CD4-positive, alpha-beta T cell treated with Interferon gamma for 1 hour (primary cell): Measurements from ENCODE around the gene FAM168A.
"Not testable (repeated sequence)": the region's sequence is repeated elsewhere in the genome, so short reads cannot be mapped to it uniquely, and the experiment has no call there.

ENCODE experiments used
- DNase-seq: peaks from one replicate; pipeline ENCODE4 v3.0.0-alpha.2; 2020

The FAM168A gene

GRCh38 chr11:73513707-73514106, 84.2 kb downstream of the FAM168A start:
- DNase-seq, result no peak

GRCh38 chr11:73510877-73511276, 87.0 kb downstream of the FAM168A start:
- DNase-seq, result no peak

- DNase-seq, result no peak
These were observed 87.8 kb downstream of the FAM168A start for GRCh38 chr11:73510106-73510505.

- no peak for DNase-seq
These were observed 88.7 kb downstream of the FAM168A start for GRCh38 chr11:73509188-73509587.

- no peak for DNase-seq
These were observed 89.4 kb downstream of the FAM168A start for GRCh38 chr11:73508243-73509176.

GRCh38 chr11:73507086-73507485, 90.8 kb downstream of the FAM168A start:
- no peak for DNase-seq

- no peak for DNase-seq
These were observed 91.9 kb downstream of the FAM168A start for GRCh38 chr11:73506038-73506437.

- no peak for DNase-seq
These were observed 99.6 kb downstream of the FAM168A start for GRCh38 chr11:73498343-73498742.

GRCh38 chr11:73496134-73496533, 101.8 kb downstream of the FAM168A start:
- no peak for DNase-seq

GRCh38 chr11:73495731-73496130, 102.2 kb downstream of the FAM168A start:
- DNase-seq, result no peak

GRCh38 chr11:73493956-73494598, 103.8 kb downstream of the FAM168A start:
- DNase-seq, result no peak

- DNase-seq, result no peak
These were observed 116.3 kb downstream of the FAM168A start for GRCh38 chr11:73481626-73482025.

GRCh38 chr11:73480677-73481076, 117.2 kb downstream of the FAM168A start:
- DNase-seq, result no peak

GRCh38 chr11:73478737-73479347, 119.1 kb downstream of the FAM168A start:
- no peak for DNase-seq

- DNase-seq, result no peak
These were observed 120.4 kb downstream of the FAM168A start for GRCh38 chr11:73477518-73477917.

- DNase-seq, result no peak
These were observed 122.3 kb downstream of the FAM168A start for GRCh38 chr11:73475549-73476095.

GRCh38 chr11:73473252-73473651, 124.7 kb downstream of the FAM168A start:
- DNase-seq, result no peak

GRCh38 chr11:73470036-73470612, 127.8 kb downstream of the FAM168A start:
- DNase-seq, result not testable (repeated sequence)

- no peak for DNase-seq
These were observed 128.5 kb downstream of the FAM168A start for GRCh38 chr11:73469401-73469800.

- no peak for DNase-seq
These were observed 129.2 kb downstream of the FAM168A start for GRCh38 chr11:73468590-73469161.

- no peak for DNase-seq
These were observed 130.4 kb downstream of the FAM168A start for GRCh38 chr11:73467505-73467904.

GRCh38 chr11:73466643-73467042, 131.3 kb downstream of the FAM168A start:
- DNase-seq, result no peak

GRCh38 chr11:73465871-73466270, 132.0 kb downstream of the FAM168A start:
- no peak for DNase-seq
